Dendritic cell treated with granulocyte-macrophage colony-stimulating factor and Interleukin-4, amounts not matched to agents 40 ng/mL and 50 ng/mL, for 4 days (primary cell): ENCODE measurements around the gene EML6.

Experiments
- H3K27ac Mint-ChIP-seq: one replicate; pipeline ENCODE4 v1.8.0; 2022; ENCODE audit warnings: mild to moderate bottlenecking, mixed read lengths
- H3K27me3 Mint-ChIP-seq: one replicate; pipeline ENCODE4 v1.8.0; 2022; ENCODE audit warnings: mild to moderate bottlenecking, mixed read lengths
- H3K36me3 Mint-ChIP-seq: one replicate; pipeline ENCODE4 v1.8.0; 2022; ENCODE audit warnings: low read depth, mixed read lengths
- H3K4me1 Mint-ChIP-seq: one replicate; pipeline ENCODE4 v1.8.0; 2022; ENCODE audit warnings: low read depth, mixed read lengths
- H3K4me3 Mint-ChIP-seq: one replicate; pipeline ENCODE4 v1.8.0; 2022; ENCODE audit warnings: mild to moderate bottlenecking, moderate library complexity, mixed read lengths
- H3K9me3 Mint-ChIP-seq: one replicate; pipeline ENCODE4 v1.8.0; 2022; ENCODE audit warnings: mixed read lengths
- intact Hi-C: fragments of 100-400 bp; cut with micrococcal nuclease; formaldehyde crosslinking; loops from one replicate; pipeline ENCODE4 v1.15.0; 2022

The EML6 gene

DNA sequence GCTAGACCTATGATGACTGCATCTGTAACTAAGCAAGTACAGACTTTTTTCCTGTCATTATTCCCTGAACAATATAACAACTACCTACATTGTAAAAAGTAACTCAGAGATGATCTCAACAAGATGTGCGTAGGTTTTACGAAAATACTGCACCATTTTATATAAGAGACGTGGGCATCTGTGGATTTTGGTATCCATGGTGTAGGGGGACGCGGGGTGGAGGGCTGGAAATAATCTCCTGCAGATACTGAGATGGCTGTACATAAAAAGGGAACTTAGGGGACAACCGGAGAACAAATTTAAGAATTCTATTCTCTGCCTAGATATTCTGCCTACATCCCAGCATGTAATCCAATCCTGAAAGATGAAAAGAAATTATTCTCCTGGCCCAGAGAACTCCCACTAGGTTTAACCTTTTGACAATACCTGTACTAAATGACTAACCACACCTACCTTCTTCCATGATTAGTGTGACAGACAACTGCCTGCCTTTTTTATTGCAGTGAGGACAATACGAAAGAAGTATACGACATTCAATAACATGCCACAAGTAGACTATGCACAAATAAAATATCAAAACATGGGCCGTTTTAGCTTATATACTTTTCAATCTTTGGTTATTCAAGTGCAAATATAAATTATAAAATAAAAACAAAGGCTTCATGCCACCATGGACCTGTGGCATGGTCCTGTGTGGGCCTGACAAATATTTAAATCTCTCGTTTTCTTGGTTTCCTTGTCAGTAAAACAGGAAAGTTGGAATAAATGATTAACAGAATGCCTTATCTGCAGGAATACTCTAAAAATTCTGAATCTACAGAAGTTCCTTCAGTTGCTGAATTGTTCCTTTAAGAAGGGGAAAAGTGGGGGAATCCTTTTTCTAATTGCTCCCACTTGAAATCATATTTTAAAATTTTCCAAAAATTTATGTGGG lies 280.5 kb downstream of the EML6 start:
- Mint-ChIP-seq H3K27me3 (no peaks in the 10 kb centered on the region), H3K4me3 (no peak overlapping the region), H3K36me3 (no peaks in the 10 kb centered on the region), H3K4me1 (peaks cover 57% of the 10 kb centered on the region), H3K9me3 (no peaks in the 10 kb centered on the region), H3K27ac (no peak overlapping the region)
- intact Hi-C loops, result no loop called here

DNA sequence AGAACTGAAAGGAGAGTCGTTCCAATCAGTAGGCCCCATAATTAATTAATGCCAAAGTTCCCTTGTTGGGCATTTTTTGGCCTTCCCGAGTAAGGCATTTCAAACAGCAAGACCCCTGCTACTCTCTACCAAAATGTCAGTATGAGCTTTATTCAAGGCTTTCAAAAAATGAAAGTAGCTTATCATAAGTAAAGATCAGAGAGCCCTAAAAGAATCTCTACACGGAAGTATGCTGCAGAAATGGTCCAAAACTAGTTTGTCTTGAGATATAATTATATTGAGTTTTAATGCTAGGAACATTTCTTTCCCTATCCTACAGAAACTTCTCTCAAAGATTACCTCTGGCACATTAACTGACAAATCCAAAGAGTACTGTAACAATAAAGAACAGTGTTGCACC lies 282.8 kb downstream of the EML6 start:
- Mint-ChIP-seq H3K4me3 (no peak overlapping the region), H3K27me3 (no peaks in the 10 kb centered on the region), H3K4me1 (peaks cover 56% of the 10 kb centered on the region), H3K36me3 (no peaks in the 10 kb centered on the region), H3K27ac (no peak overlapping the region), H3K9me3 (no peaks in the 10 kb centered on the region)
- intact Hi-C loops, result no loop called here

DNA sequence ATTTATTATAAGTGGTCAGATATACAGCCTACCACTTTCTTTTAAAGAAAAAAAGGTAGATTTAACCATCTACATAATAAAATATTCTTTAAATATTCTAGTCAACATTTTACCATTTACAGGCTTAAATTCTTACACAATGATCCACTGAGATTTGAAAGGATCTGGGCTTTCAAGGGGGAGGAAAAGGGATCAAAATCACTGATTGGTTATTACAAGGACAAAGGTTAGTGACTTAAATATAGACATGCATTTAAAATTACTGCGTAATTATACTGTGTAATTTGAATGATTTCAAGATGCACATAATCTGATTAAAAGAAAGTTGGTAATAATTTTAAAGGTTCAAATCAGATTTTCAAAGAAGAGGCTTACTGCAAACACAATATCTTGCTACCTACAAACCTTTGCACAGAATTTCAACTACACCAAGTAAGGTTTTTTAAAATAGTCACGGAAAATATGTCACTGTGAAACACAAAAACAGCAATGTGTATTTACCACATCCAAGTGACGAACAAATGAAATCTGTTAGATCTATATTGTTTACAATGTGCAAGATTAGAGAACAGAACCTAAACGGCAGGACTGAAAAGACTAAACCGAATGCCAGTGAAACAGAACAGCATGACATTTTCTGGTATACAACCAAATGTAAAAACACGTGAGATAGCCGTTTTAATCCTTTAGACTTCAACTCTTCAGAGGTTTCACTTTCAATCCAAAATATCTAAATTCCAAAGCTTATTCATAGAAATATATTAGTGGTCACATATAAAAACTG lies 286.0 kb downstream of the EML6 start:
- Mint-ChIP-seq H3K4me1 (peaks cover 67% of the 10 kb centered on the region), H3K27me3 (no peaks in the 10 kb centered on the region), H3K4me3 (peak overlapping the region; percentile 78), H3K9me3 (no peaks in the 10 kb centered on the region), H3K27ac (peak overlapping the region; percentile 86), H3K36me3 (no peaks in the 10 kb centered on the region)
- intact Hi-C loops, result loop anchor here (10.0 kb wide), 1 partner anchor 285 kb away; the partner anchor contains the start of gene EML6

DNA sequence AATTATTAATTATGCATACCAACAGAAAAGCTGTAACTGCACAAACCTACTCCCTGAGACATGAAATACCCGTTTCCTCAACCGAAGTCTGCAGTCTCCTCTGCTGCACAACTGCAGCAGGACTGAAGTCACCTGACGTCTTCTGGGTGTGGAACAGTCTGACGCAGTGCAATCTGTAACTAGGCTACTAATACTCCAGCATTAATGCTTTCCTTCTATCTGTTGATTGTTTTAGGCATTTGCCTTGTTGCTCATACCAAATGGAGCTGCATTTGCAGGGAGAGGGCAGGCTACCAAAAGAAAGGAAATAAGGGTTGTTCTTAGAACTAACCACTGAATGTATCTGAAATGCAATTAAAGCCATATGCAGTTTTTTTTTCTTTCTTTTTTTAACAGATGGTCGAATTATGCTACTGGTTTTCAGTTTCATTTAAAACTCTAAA lies 286.7 kb downstream of the EML6 start:
- Mint-ChIP-seq H3K9me3 (no peaks in the 10 kb centered on the region), H3K27me3 (no peaks in the 10 kb centered on the region), H3K4me3 (peak overlapping the region; percentile 78), H3K36me3 (no peaks in the 10 kb centered on the region), H3K4me1 (peaks cover 67% of the 10 kb centered on the region), H3K27ac (peak overlapping the region; percentile 86)
- intact Hi-C loops, result loop anchor here (10.0 kb wide), 1 partner anchor 285 kb away; the partner anchor contains the start of gene EML6

DNA sequence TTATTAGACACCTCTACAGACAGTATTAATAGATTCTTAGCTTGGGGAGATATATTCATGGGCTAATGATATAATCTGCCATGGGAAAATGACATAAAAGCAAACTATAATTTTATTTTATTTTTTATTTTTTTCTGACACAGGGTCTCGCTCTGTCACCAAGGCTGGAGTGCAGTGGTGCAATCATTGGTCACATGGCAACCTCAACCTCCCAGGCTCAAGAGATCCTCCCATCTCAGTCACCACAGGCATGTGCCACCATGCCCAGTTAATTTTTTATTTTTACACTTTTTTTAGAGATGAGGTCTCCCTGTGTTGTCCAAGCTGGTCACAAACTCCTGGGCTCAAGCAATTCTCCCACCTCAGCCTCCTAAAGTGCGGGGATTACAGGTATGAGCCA lies 287.5 kb downstream of the EML6 start:
- Mint-ChIP-seq H3K4me1 (peaks cover 69% of the 10 kb centered on the region), H3K27me3 (no peaks in the 10 kb centered on the region), H3K9me3 (no peaks in the 10 kb centered on the region), H3K27ac (peak overlapping the region; percentile 86), H3K4me3 (no peak overlapping the region), H3K36me3 (no peaks in the 10 kb centered on the region)
- intact Hi-C loops, result loop anchor here (10.0 kb wide), 1 partner anchor 286 kb away; the partner anchor contains the start of gene EML6

DNA sequence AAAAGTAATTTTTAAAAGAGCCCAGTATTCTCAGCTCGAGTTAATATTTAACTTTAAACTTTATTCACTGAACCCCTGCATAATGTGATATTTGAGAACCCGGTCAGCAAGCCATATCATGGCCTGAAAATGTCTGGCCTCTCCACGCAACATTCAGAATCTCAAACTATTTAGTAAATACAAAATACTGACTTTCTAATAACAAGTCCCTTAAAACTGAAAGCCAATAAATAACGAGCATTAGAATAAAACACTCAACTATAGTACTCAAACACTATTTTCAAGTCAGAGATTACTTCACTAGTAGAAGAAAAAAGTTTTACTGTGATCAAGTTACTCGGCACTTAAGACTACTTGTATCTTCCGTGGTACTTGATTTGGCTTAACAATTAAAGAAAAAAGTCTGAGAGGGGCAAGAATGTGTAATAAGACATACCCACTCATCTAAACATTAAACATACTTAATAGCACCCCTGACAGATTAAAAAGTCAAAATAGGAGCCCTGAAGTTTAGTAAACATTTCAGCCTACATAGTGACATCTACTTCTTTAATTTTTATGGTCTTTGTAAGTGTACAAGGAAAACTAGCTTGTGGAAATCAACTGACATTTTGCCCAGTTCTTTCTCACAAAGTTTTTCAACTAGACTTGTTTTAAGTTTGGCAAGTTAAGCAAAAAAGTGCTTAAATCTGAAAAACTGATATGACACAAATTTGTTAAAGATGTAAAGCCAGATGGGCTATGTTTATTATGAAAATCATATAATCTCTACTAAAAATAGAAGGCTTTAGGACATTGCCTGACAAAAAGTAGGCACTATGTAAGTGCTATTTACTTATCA lies 288.6 kb downstream of the EML6 start:
- Mint-ChIP-seq H3K36me3 (no peaks in the 10 kb centered on the region), H3K9me3 (no peaks in the 10 kb centered on the region), H3K4me1 (peaks cover 57% of the 10 kb centered on the region), H3K27ac (peak overlapping the region; percentile 86), H3K4me3 (no peak overlapping the region), H3K27me3 (no peaks in the 10 kb centered on the region)
- intact Hi-C loops, result loop anchor here (10.0 kb wide), 1 partner anchor 287 kb away; the partner anchor contains the start of gene EML6

DNA sequence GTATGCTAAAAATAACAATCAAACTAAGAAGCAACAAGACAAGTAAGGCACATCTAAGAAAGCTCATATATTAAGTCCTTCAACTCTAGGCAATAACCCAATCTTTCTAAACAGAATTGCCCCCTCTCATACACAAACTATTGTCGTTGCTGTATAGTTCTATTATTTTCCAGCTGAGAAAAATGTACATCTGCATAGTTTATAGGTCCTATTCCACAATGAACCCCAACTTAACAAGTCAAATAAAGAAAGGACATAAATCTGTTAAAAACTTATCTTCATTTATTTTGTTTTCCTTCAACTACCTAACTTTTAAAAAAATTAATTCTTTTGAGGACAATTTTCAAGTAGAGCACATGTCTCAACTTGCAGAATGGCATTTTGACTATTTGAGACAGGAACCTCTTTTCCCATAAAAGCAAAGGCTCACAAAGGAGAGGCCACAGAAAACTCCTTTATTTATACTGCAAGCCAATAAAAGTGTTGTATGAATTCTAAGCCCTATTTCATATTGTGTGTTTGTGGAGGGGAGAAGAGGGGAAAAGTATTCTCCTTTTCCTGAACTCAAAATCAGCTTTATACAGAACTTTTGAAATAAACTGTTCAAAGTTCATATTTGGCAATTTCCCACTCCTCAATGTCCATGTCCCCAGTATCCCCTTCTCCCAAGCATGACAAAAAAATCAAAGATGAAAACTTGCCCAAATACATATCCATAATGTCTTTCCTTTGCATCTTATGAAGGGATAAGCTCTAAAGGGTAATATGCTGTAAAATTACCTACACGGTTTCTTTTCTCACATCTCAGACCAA lies 289.4 kb downstream of the EML6 start:
- intact Hi-C loops, result loop anchor here (10.0 kb wide), 1 partner anchor 288 kb away; the partner anchor contains the start of gene EML6
- Mint-ChIP-seq H3K27ac (peak overlapping the region; percentile 86), H3K9me3 (no peaks in the 10 kb centered on the region), H3K4me3 (no peak overlapping the region), H3K4me1 (peaks cover 49% of the 10 kb centered on the region), H3K36me3 (no peaks in the 10 kb centered on the region), H3K27me3 (no peaks in the 10 kb centered on the region)

DNA sequence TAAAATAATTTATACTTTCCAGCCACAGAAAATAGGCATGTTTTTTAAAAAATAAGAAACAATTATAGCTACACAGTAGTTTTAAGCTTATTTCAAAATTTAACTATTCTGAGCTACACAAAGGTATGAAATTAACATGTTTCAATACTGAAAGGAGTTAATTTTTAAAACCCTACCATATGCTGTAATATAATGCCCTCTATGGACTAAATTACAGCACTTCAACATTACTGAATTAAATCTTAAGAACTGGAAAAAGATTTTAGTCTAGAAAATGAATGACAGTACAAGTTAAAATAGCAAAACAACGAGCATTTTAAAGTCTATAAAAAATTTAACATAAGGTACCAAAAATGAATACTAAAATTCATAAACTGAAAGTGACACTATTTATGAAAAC lies 290.5 kb downstream of the EML6 start:
- no peak overlapping the region for H3K27ac Mint-ChIP-seq
- peaks cover 58% of the 10 kb centered on the region for H3K4me1 Mint-ChIP-seq
- intact Hi-C loops, result loop anchor here (10.0 kb wide), 1 partner anchor 289 kb away; the partner anchor contains the start of gene EML6
- no peaks in the 10 kb centered on the region for H3K27me3 Mint-ChIP-seq
- no peaks in the 10 kb centered on the region for H3K36me3 Mint-ChIP-seq
- no peaks in the 10 kb centered on the region for H3K9me3 Mint-ChIP-seq
- H3K4me3 Mint-ChIP-seq, result no peak overlapping the region

DNA sequence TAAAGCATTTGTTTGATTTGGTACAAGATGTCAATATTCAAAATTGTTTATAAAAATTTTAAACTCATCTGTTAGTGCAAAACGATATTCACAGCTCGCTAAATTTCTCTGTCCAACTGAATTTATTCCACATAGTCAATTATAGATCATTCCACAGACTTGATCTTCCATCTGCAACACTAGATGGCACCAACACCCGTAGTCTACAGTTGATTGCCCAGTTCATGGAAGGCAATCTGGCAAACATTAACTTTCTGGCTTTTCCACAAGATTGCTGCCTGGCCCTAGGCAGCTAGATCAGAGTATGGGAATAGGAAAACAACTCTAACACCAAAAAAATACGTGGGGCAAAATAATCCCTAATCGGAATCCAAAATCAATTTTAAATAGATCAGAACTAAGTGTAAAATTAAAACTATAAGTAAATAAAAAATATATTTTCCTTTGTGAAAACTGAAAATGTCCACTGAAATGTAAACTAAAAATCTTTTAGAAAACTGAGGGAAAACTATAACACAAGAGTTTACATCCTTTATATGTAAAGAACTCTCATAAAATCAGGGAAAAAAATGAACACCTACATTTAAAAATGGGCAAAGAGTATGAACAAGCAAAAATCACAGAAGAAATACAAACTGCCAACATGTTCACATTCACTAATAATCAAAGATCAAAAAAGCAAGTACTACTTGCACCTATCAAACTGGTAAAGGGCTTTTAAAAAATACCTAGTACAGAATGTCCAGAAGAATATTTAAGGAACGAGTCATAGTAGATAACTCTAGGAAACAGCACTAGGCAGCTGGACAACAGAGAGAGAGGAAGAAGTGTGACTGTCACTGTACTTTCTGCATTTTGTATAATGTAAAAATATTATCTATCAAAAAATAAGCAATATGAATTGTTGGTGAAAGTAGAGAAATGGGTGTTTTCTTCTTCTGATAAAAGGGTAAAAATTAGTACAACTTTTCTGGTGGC lies 291.8 kb downstream of the EML6 start:
- Mint-ChIP-seq H3K27ac (no peak overlapping the region), H3K4me1 (peaks cover 60% of the 10 kb centered on the region), H3K36me3 (no peaks in the 10 kb centered on the region), H3K27me3 (no peaks in the 10 kb centered on the region), H3K4me3 (no peak overlapping the region), H3K9me3 (no peaks in the 10 kb centered on the region)
- intact Hi-C loops, result loop anchor here (1.0 to 10.0 kb wide), 2 partner anchors 153 to 290 kb away; partner anchors contain the start of gene EML6

DNA sequence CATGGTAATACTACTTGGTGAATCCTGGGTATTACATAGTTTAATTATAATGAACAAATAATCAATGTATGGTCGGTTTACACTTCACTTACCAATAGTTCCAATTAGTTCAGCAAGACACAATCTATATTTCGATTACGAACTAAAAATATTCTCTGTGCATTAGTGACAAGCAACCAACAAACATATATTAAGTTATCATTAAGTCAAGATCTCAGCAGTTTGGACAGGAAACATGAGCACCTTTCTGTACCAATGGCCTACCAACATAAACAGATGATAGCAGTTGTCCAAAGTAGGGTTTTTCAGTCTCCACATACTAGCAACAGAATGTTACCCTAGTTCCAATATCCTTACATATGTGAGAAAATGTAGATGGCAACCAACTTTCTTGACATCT lies 294.0 kb downstream of the EML6 start:
- no peaks in the 10 kb centered on the region for H3K27me3 Mint-ChIP-seq
- no peaks in the 10 kb centered on the region for H3K36me3 Mint-ChIP-seq
- no peaks in the 10 kb centered on the region for H3K9me3 Mint-ChIP-seq
- H3K4me1 Mint-ChIP-seq, result peaks cover 54% of the 10 kb centered on the region
- H3K4me3 Mint-ChIP-seq, result no peak overlapping the region
- intact Hi-C loops, result loop anchor here (10.0 kb wide), 1 partner anchor 293 kb away; the partner anchor contains the start of gene EML6
- no peak overlapping the region for H3K27ac Mint-ChIP-seq

DNA sequence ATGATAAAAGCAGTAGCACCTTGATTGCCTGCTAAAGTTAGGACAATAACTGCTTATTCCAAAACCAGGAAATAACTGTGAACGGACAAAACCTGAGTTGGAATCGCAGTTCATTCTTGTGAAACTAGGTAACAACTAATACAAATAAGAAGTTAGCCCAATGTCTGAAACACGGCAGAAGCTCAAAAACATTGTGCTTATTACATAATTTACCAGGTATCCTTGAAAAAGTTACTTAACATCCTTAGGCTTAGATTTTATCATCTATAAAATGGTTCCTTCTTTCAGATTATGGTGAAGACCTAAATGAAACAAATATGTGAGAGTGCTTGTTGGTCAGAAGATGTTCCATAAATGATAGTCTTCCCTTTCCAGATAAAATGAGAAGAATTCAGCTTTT lies 294.4 kb downstream of the EML6 start:
- intact Hi-C loops, result loop anchor here (2.0 to 10.0 kb wide), 2 partner anchors 29 to 293 kb away; partner anchors contain the start of gene EML6
- no peak overlapping the region for H3K27ac Mint-ChIP-seq
- H3K4me1 Mint-ChIP-seq, result peaks cover 51% of the 10 kb centered on the region
- no peaks in the 10 kb centered on the region for H3K9me3 Mint-ChIP-seq
- H3K36me3 Mint-ChIP-seq, result no peaks in the 10 kb centered on the region
- H3K4me3 Mint-ChIP-seq, result no peak overlapping the region
- H3K27me3 Mint-ChIP-seq, result no peaks in the 10 kb centered on the region
